GM12878 (cell line): ENCODE results near the gene PIK3C3. TPM values are rescaled to one million over a fixed set of nuclear protein-coding genes. Genes with fewer than 3 reads are reported as not detected.

Source experiments
- ATAC-seq: fragments of 200-7000 bp; cut with Tn5 transposase; 3 replicates; pipeline ENCODE4 v1.9.1; 2020; ENCODE audit warnings: mild to moderate bottlenecking, moderate library complexity
- BruUV-seq: library from RNA; stranded (reverse); fragments of 400-500 nt; replicated peaks from 2 replicates; lab custom pipeline; 2021; lab: Mats Ljungman, UMichigan
- CTCF ChIA-PET: fragments of 300-600 bp; sonication (Branson Sonifier 250); formaldehyde crosslinking; extraction: SDS; loops from one replicate; lab custom pipeline; 2021; ENCODE audit warnings: inconsistent platforms; lab: Yijun Ruan, JAX
- POLR2A ChIA-PET: fragments of 350-600 bp; formaldehyde crosslinking; extraction: SDS; loops from one replicate; lab custom pipeline; 2021; ENCODE audit warnings: inconsistent platforms; lab: Charles Lee
- RAD21 ChIA-PET: fragments of 300-600 bp; sonication (Branson Sonifier 250); formaldehyde crosslinking; loops from one replicate; lab custom pipeline; 2023; ENCODE audit warnings: antibody characterized with exemption; ENCODE audit not compliant: unreplicated experiment; lab: Charles Lee
- SMC1A ChIA-PET: fragments of 300-600 bp; sonication (Branson Sonifier 250); formaldehyde crosslinking; loops from one replicate; lab custom pipeline; 2023; ENCODE audit not compliant: unreplicated experiment, uncharacterized antibody; lab: Charles Lee
- DNase-seq: peaks from one replicate; pipeline ENCODE4 v3.0.0-alpha.2; 2011; ENCODE audit warnings: low read depth, low spot score
- FAIRE-seq: peaks from 3 replicates; lab custom pipeline; 2011; peaks lifted over from hg19 to GRCh38; lab: Jason Lieb, UNC
- H2AFZ ChIP-seq: 2 replicates; pipeline ENCODE4 v1.6.0; 2011; ENCODE audit warnings: low read depth, low read length, control low read depth; ENCODE audit not compliant: control insufficient read depth
- H3K27ac ChIP-seq: 2 replicates; pipeline ENCODE4 v1.5.1; 2011; ENCODE audit warnings: control low read depth; ENCODE audit not compliant: control insufficient read depth, insufficient read depth
- H3K27me3 ChIP-seq, 2 experiments: replicated peaks in 1 of 2; 2 replicates each; pipeline versions ENCODE4 v1.6.0 to v1.6.1; 2011; ENCODE audit warnings: low read length in 1 of 2; ENCODE audit not compliant: control insufficient read depth in 2 of 2, insufficient read depth in 2 of 2
- H3K36me3 ChIP-seq, 2 experiments: 2 replicates each; pipeline ENCODE4 v1.5.1; 2011; ENCODE audit warnings: low read length in 1 of 2; ENCODE audit not compliant: control insufficient read depth in 2 of 2, insufficient read depth in 2 of 2
- H3K4me1 ChIP-seq: 2 replicates; pipeline ENCODE4 v1.6.1; 2011; ENCODE audit warnings: mild to moderate bottlenecking, low read length, moderate library complexity, mixed read lengths; ENCODE audit not compliant: control insufficient read depth, insufficient read depth
- H3K4me2 ChIP-seq: 2 replicates; pipeline ENCODE4 v1.6.0; 2011; ENCODE audit warnings: control low read depth; ENCODE audit not compliant: control insufficient read depth, insufficient read depth
- H3K4me3 ChIP-seq: fragments of 200-600 bp; sonication (generic); 2 replicates; pipeline ENCODE4 v1.5.1; 2016
- H3K79me2 ChIP-seq: 2 replicates; pipeline ENCODE4 v1.6.0; 2011; ENCODE audit warnings: low read length; ENCODE audit not compliant: control insufficient read depth, insufficient read depth
- H3K9ac ChIP-seq: 2 replicates; pipeline ENCODE4 v1.8.0; 2011; ENCODE audit warnings: low read length, control low read depth, mixed read lengths; ENCODE audit not compliant: control insufficient read depth, insufficient read depth
- H3K9me3 ChIP-seq: replicated peaks from 3 replicates; pipeline ENCODE4 v1.5.1; 2011; ENCODE audit warnings: mild to moderate bottlenecking, low read length; ENCODE audit not compliant: control insufficient read depth, insufficient read depth
- H4K20me1 ChIP-seq: 2 replicates; pipeline ENCODE4 v1.6.0; 2011; ENCODE audit not compliant: control insufficient read depth, insufficient read depth
- FOS ChIP-seq: IDR thresholded peaks from 3 replicates; pipeline ENCODE4 v1.6.1; 2011; ENCODE audit warnings: borderline replicate concordance; ENCODE audit not compliant: insufficient read length; ENCODE audit errors: extremely low read depth
- MLLT1 ChIP-seq: fragments of 450-650 bp; IDR thresholded peaks from 2 replicates; pipeline ENCODE4 v1.6.1; 2016; ENCODE audit warnings: mild to moderate bottlenecking
- MYB ChIP-seq: fragments of 150-350 bp; IDR thresholded peaks from 2 replicates; pipeline ENCODE4 v1.6.1; 2014; ENCODE audit warnings: mild to moderate bottlenecking, low read depth, low read length, borderline replicate concordance
- PML ChIP-seq: IDR thresholded peaks from 2 replicates; pipeline ENCODE4 v1.6.1; 2012; ENCODE audit warnings: low read length, inconsistent platforms
- TBL1XR1 ChIP-seq: IDR thresholded peaks from 2 replicates; pipeline ENCODE4 v1.6.1; 2012; ENCODE audit warnings: low read depth, low read length, improper control_type of control experiment
- ZNF207 ChIP-seq: fragments of 450-650 bp; IDR thresholded peaks from 2 replicates; pipeline ENCODE4 v1.6.1; 2014; ENCODE audit warnings: antibody characterized with exemption, mild to moderate bottlenecking, borderline replicate concordance
- WGBS: methylation state at CpG from one replicate; pipeline ENCODE4 v1.1.6; 2016; ENCODE audit warnings: low lambda C conversion rate; ENCODE audit not compliant: insufficient replicate concordance, insufficient coverage; ENCODE audit errors: missing lambda C conversion rate; 5-methylcytosine and 5-hydroxymethylcytosine counted together
- in situ Hi-C: fragments of 300-500 bp; cut with MboI; formaldehyde crosslinking; loops from 9 replicates; pipeline ENCODE4 v1.14.3; 2018; ENCODE audit warnings: mixed read lengths
- intact Hi-C: fragments of 100-400 bp; cut with micrococcal nuclease; formaldehyde crosslinking; loops from one replicate; pipeline ENCODE4 v1.14.2; 2022; ENCODE audit not compliant: unreplicated experiment
- polyA plus RNA-seq, 11 experiments: library from polyadenylated mRNA; depleted of rRNA in 4 of 11; unstranded in 6 of 11; stranded (reverse) in 5 of 11; fragments of >200 nt; fragmentation: Nextera tagmentation in 4 of 11; fragmentation: Illumina TruSeq in 1 of 11; extraction: Ambion mirVana in 4 of 11; extraction: Trizol in 1 of 11; gene quantifications; 1 replicate in 1 of 11; 2 replicates in 10 of 11; pipeline versions ENCODE4 v1.2.1 to v1.2.3, GENCODE V29; 2011 to 2016; ENCODE audit warnings: inconsistent platforms in 2 of 11, missing spikeins in 2 of 11, low read depth in 1 of 11
- total RNA-seq, 4 experiments: library from RNA; depleted of rRNA in 3 of 4; stranded (reverse); fragments of >200 nt in 3 of 4; fragmentation: Illumina TruSeq in 1 of 4; extraction: Trizol in 1 of 4; gene quantifications; 2 replicates each; pipeline versions ENCODE4 v1.2.1 to v1.2.3, GENCODE V29; 2013 to 2021
- TF ChIP-seq, protein P1 (sequence below): fragments of 450-650 bp; IDR thresholded peaks from 2 replicates; pipeline ENCODE4 v1.6.1; 2018; ENCODE audit warnings: borderline replicate concordance, mild to moderate bottlenecking; ENCODE audit not compliant: partially characterized antibody

Gene PIK3C3
- total and polyA plus RNA-seq, 10 of the 15 experiments (the other 5 are each of a cell fraction or from before 2014, with no cell fraction given): 14.4 to 131 (median 32.4) TPM

GRCh38 chr18:42095732-42096377, 140.8 kb downstream of the PIK3C3 start:
- no peaks in the 10 kb centered on the region for H3K36me3 ChIP-seq
- in situ Hi-C loops: no loop called here
- H3K9ac ChIP-seq: no peak overlapping the region
- POLR2A ChIA-PET: no interaction called here
- H3K4me1 ChIP-seq: no peaks in the 10 kb centered on the region
- H3K79me2 ChIP-seq: no peaks in the 10 kb centered on the region
- no TSS peak for BruUV-seq
- no peak overlapping the region for H3K4me3 ChIP-seq
- H3K27me3 ChIP-seq: no peaks in the 10 kb centered on the region
- H3K9me3 ChIP-seq: no peaks in the 10 kb centered on the region
- ATAC-seq (no peak), DNase-seq (no peak)
- H4K20me1 ChIP-seq: no peaks in the 10 kb centered on the region
- intact Hi-C loops: no loop called here
- TF ChIP-seq FOS: no peak
- no peak for TF ChIP-seq MLLT1
- TF ChIP-seq, all 136 proteins: peak for 0
- ChIA-PET RAD21 (interaction anchor here (1.2 kb wide), 1 partner anchor 18 kb away, joined by 3 read pairs; no protein-coding TSS in a partner anchor), SMC1A (no interaction called here), CTCF (interaction anchor here (0.7 kb wide), 1 partner anchor 18 kb away, joined by 3 read pairs; no protein-coding TSS in a partner anchor)
- FAIRE-seq: no peak
- H3K27ac ChIP-seq: no peak overlapping the region
- H2AFZ ChIP-seq: no peak overlapping the region
- no peak overlapping the region for H3K4me2 ChIP-seq

DNA sequence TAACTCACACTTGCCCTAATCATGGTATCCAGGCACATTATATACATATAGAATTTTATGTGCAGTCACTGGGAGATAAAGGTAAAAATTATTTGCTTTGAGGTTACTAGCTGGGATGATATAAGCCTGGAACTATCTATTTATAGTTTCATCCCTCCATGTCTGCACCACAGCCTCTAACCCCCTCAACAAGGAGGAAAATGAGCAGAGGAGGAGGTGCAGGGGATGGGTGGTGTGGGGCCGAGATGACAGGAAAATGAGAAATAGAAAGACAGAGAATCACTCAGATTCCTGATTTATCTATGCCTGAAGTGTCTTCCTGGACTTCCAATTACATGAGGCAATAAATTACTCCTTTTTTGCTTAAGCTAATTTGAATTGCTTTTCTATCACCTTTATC, 145.2 kb downstream of the PIK3C3 start:
- ATAC-seq (no peak), DNase-seq (no peak), FAIRE-seq (no peak)
- no TSS peak for BruUV-seq
- no peaks in the 10 kb centered on the region for H3K36me3 ChIP-seq
- ChIA-PET CTCF (interaction anchor here (1.5 to 2.1 kb wide), 5 partner anchors 9 to 175 kb away, joined by 3 to 11 read pairs (median 9); no protein-coding TSS in a partner anchor), POLR2A (no interaction called here), SMC1A (interaction anchor here (4.2 kb wide), 1 partner anchor 12 kb away, joined by 28 read pairs; no protein-coding TSS in a partner anchor), RAD21 (no interaction called here)
- no peak overlapping the region for H3K9ac ChIP-seq
- no peak overlapping the region for H2AFZ ChIP-seq
- H3K79me2 ChIP-seq: no peaks in the 10 kb centered on the region
- no peaks in the 10 kb centered on the region for H4K20me1 ChIP-seq
- H3K27me3 ChIP-seq: no peaks in the 10 kb centered on the region
- in situ Hi-C loops (loop anchor here (10.0 to 25.0 kb wide), 2 partner anchors 1175 to 1462 kb away; partner anchors contain the start of gene SYT4), intact Hi-C loops (no loop called here)
- no peak overlapping the region for H3K27ac ChIP-seq
- H3K4me1 ChIP-seq: no peaks in the 10 kb centered on the region
- TF ChIP-seq TBL1XR1 (no peak), PML (no peak), MYB (no peak), ZNF207 (no peak)
- TF ChIP-seq, protein P1, sequence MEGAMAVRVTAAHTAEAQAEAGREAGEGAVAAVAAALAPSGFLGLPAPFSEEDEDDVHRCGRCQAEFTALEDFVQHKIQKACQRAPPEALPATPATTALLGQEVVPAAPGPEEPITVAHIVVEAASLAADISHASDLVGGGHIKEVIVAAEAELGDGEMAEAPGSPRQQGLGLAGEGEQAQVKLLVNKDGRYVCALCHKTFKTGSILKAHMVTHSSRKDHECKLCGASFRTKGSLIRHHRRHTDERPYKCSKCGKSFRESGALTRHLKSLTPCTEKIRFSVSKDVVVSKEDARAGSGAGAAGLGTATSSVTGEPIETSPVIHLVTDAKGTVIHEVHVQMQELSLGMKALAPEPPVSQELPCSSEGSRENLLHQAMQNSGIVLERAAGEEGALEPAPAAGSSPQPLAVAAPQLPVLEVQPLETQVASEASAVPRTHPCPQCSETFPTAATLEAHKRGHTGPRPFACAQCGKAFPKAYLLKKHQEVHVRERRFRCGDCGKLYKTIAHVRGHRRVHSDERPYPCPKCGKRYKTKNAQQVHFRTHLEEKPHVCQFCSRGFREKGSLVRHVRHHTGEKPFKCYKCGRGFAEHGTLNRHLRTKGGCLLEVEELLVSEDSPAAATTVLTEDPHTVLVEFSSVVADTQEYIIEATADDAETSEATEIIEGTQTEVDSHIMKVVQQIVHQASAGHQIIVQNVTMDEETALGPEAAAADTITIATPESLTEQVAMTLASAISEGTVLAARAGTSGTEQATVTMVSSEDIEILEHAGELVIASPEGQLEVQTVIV: no peak
- WGBS: 0% methylated on average over 1 of the region's 1 CpG
- no peak overlapping the region for H3K4me2 ChIP-seq
- no peaks in the 10 kb centered on the region for H3K9me3 ChIP-seq
- no peak overlapping the region for H3K4me3 ChIP-seq
